Esophagus squamous epithelium (tissue), 5 donors: ENCODE data around the gene RPRML. TPM values are rescaled to one million over a fixed set of nuclear protein-coding genes. Genes with fewer than 3 reads are reported as not detected.

Source experiments
- DNase-seq: peaks from one replicate; lab custom pipeline; 2025; lab: John Stamatoyannopoulos, UW
- H3K27ac ChIP-seq, 4 donors: fragments of 200-600 bp; sonication (generic); one replicate each; pipeline ENCODE4 v1.5.1; 2016 to 2019; ENCODE audit warnings: mild to moderate bottlenecking in 1 of 4
- H3K27me3 ChIP-seq, 4 donors: fragments of 200-600 bp; sonication (generic); 1 replicate in 3 of 4; 2 replicates in 1 of 4; pipeline versions ENCODE4 v1.5.1 to v1.6.0; 2017 to 2021; ENCODE audit warnings: antibody characterized with exemption in 1 of 4
- H3K36me3 ChIP-seq, 3 donors: fragments of 200-600 bp; sonication (generic); one replicate each; pipeline ENCODE4 v1.5.1; 2016 to 2019
- H3K4me1 ChIP-seq, 3 donors: fragments of 200-600 bp; sonication (generic); one replicate each; pipeline ENCODE4 v1.5.1; 2017 to 2019
- H3K4me3 ChIP-seq, 4 donors: fragments of 200-600 bp; sonication (generic); 1 replicate in 3 of 4; 2 replicates in 1 of 4; pipeline ENCODE4 v1.5.1; 2016 to 2019; ENCODE audit warnings: mild to moderate bottlenecking in 2 of 4, moderate library complexity in 1 of 4
- H3K9me3 ChIP-seq, 3 donors: fragments of 200-600 bp; sonication (generic); one replicate each; pipeline ENCODE4 v1.5.1; 2016 to 2019
- POLR2A ChIP-seq, 4 donors: fragments of 450-650 bp; IDR thresholded peaks; one replicate each; pipeline ENCODE4 v1.6.1; 2017; ENCODE audit warnings: antibody characterized with exemption in 4 of 4, mild to moderate bottlenecking in 4 of 4, moderate library complexity in 3 of 4
- WGBS, 2 donors: methylation state at CpG; one replicate each; pipeline ENCODE4 v1.1.5; 2018; 5-methylcytosine and 5-hydroxymethylcytosine counted together
- intact Hi-C: fragments of 100-400 bp; cut with DNase I; formaldehyde crosslinking; loops from one replicate; pipeline ENCODE4 v1.15.0; 2022
- total RNA-seq, 4 donors: library from RNA; depleted of rRNA; stranded (reverse); fragments of >200 nt; gene quantifications; one replicate each; pipeline ENCODE4 v1.1.0, GENCODE V29; 2016
- TF ChIP-seq, protein P1 (sequence below), 6 experiments: fragments of 450-650 bp in 4 of 6; fragments of 200-600 bp in 2 of 6; sonication (generic) in 2 of 6; IDR thresholded peaks; one replicate each; pipeline ENCODE4 v1.5.1; 2016 to 2019; ENCODE audit warnings: antibody characterized with exemption in 6 of 6, mild to moderate bottlenecking in 4 of 6, moderate library complexity in 4 of 6
- donor health status: DM: yes; HTN: yes; CAD: no.

Gene RPRML
- total RNA-seq, 4 donors from 2014 or later: 0.57 to 1.3 TPM; not detected in 2

DNA sequence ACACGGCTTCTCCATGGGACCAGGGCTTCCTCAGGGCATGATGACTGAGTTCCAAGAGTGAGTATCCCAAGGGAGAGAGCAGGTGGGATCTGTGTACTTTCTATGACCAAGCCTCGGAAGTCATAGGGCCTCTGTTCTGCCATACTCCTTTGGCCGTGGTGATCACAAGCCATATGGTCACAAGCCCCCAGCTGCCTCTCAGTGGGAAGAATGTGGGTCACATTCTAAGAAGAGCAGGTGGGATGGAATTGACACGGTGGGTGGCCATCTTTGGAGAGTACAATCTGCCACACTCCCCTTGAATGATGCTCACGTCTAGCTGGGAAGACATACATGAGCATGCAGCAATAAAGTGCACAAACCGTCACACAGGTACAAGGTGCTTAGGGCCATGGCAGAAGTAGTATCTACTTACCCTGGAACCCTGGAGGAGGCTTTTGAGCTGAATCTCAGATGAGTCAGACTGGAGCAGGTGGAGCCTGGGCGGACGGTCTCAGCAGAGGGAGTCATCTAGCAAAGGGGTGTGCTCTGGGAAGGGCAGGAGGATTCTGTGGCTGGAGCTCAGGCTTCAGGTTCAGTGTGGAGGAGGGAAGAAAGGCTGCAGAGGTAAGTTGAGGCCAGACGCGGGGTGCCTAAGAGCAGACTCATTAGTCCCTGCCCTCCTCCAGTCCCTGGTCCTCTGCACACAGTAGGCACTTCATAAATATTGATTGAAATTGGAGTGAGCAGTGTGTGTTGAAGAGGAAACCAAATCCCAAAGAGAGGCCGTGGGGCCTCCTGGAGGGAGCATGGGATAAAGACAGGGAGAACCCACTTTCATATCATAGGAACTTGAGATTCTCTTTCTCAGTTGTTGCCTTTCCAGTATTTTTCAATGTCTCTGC, 29.5 kb downstream of the RPRML start:
- no peak for TF ChIP-seq POLR2A (IDR thresholded peaks at IDR 0.05)
- TF ChIP-seq, protein P1, sequence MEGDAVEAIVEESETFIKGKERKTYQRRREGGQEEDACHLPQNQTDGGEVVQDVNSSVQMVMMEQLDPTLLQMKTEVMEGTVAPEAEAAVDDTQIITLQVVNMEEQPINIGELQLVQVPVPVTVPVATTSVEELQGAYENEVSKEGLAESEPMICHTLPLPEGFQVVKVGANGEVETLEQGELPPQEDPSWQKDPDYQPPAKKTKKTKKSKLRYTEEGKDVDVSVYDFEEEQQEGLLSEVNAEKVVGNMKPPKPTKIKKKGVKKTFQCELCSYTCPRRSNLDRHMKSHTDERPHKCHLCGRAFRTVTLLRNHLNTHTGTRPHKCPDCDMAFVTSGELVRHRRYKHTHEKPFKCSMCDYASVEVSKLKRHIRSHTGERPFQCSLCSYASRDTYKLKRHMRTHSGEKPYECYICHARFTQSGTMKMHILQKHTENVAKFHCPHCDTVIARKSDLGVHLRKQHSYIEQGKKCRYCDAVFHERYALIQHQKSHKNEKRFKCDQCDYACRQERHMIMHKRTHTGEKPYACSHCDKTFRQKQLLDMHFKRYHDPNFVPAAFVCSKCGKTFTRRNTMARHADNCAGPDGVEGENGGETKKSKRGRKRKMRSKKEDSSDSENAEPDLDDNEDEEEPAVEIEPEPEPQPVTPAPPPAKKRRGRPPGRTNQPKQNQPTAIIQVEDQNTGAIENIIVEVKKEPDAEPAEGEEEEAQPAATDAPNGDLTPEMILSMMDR (IDR thresholded peaks at IDR 0.05): no peak
- Histone ChIP-seq H3K9me3 (no peaks in the 10 kb centered on the region), H3K27me3 (peaks cover 0 to 17% (median 0%) of the 10 kb centered on the region in 4 donors), H3K36me3 (peaks cover 0 to 7% (median 0%) of the 10 kb centered on the region in 3 donors), H3K27ac (peak overlapping the region in 1 of 4 donors; percentile 59), H3K4me1 (peaks cover 2 to 64% (median 3%) of the 10 kb centered on the region in 3 donors), H3K4me3 (no peak overlapping the region)
- 65 to 81% methylated on average over 5 to 11 of the region's 11 CpGs for WGBS, 2 donors
- no peak for DNase-seq
- intact Hi-C loops: loop anchor here (10.0 kb wide), 1 partner anchor 55 kb away; no protein-coding TSS in a partner anchor

DNA sequence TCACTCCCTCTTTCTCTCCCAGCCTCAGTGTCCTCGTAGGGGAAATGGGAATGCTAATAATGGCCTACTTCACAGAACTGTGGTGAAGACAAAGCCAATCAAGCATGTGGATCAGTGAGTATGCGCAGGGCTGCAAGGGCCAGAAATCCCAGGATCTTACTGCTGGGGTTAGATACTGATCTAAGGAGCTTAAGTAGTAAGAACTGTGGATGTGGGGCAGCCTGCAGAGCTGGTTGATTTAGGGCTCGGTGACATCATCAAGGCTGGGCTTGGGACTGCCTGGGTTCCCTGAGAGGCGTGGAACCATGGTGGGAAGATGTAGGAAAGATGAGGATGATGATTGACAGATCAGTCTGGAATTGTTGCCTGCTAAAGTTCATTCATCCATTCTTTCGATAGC, 30.5 kb downstream of the RPRML start:
- H3K4me3 ChIP-seq: no peak overlapping the region
- peaks cover 0 to 7% (median 0%) of the 10 kb centered on the region in 3 donors for H3K36me3 ChIP-seq
- H3K27ac ChIP-seq: peak overlapping the region in 1 of 4 donors; percentile 59
- H3K9me3 ChIP-seq: no peaks in the 10 kb centered on the region
- TF ChIP-seq, protein P1 (IDR thresholded peaks at IDR 0.05): no peak
- no peak for TF ChIP-seq POLR2A (IDR thresholded peaks at IDR 0.05)
- H3K27me3 ChIP-seq: peaks cover 0 to 17% (median 0%) of the 10 kb centered on the region in 4 donors
- H3K4me1 ChIP-seq: peaks cover 12 to 74% (median 13%) of the 10 kb centered on the region in 3 donors
- 84 to 86% methylated on average over 4 to 5 of the region's 5 CpGs for WGBS, 2 donors
- intact Hi-C loops: loop anchor here (10.0 kb wide), 1 partner anchor 56 kb away; no protein-coding TSS in a partner anchor
- no peak for DNase-seq

DNA sequence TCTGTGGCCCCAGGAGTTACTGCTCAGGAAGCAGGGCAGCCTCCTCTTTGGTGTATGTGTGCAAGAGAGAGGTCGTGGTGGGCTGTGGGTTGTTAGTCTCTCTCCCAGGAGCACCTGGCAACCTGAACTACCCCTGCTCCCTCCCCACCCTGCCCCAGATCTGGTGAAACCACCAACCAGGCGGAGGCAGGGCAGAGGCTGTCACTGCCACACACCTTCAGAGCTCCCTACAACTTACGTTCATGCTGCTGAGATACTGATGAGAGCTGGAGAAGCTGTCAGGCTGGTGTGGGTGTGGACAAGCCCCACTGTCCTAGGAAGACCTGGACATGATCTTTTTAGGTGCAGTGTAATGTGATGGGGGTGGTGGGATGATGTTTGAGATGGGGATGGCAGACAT, 31.8 kb downstream of the RPRML start:
- WGBS, 2 donors: 20 to 43% methylated on average over 1 to 3 of the region's 3 CpGs
- no peaks in the 10 kb centered on the region for H3K9me3 ChIP-seq
- no peak for TF ChIP-seq POLR2A (IDR thresholded peaks at IDR 0.05)
- TF ChIP-seq, protein P1 (IDR thresholded peaks at IDR 0.05): no peak
- H3K4me3 ChIP-seq: no peak overlapping the region
- DNase-seq: no peak
- H3K36me3 ChIP-seq: peaks cover 0 to 7% (median 2%) of the 10 kb centered on the region in 3 donors
- H3K4me1 ChIP-seq: peaks cover 14 to 86% (median 16%) of the 10 kb centered on the region in 3 donors
- intact Hi-C loops: loop anchor here (10.0 kb wide), 1 partner anchor 58 kb away; no protein-coding TSS in a partner anchor
- peak overlapping the region in 1 of 4 donors; percentile 55 for H3K27ac ChIP-seq
- peaks cover 0 to 13% (median 0%) of the 10 kb centered on the region in 4 donors for H3K27me3 ChIP-seq

DNA sequence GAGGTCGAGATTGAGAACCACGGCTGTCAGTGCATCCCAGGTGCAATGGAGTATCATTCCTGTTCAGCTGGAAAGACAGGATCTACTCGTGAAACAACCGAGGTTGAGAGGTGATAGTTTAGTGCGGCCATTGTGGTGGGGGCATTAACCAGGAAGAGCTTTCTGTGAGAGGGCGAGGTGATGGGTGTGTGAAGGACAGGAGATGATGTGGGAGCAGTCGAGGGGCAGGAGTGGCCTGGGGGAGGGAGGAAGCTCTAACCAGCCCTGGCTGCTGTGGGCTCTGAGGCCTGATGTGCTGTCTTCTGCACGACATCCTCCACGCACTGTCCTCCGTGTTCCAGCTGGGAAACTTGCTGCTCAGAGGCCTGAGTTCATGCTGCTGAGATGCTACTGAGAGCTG, 34.1 kb downstream of the RPRML start:
- Histone ChIP-seq H3K27me3 (no peaks in the 10 kb centered on the region), H3K4me1 (peaks cover 14 to 67% (median 16%) of the 10 kb centered on the region in 3 donors), H3K36me3 (peaks cover 0 to 28% (median 5%) of the 10 kb centered on the region in 3 donors), H3K9me3 (no peaks in the 10 kb centered on the region), H3K4me3 (no peak overlapping the region), H3K27ac (peak overlapping the region in 2 of 4 donors; percentile 4 to 66)
- intact Hi-C loops: loop anchor here (10.0 kb wide), 1 partner anchor 60 kb away; no protein-coding TSS in a partner anchor
- no peak for TF ChIP-seq POLR2A (IDR thresholded peaks at IDR 0.05)
- DNase-seq: no peak
- WGBS, 2 donors: 35 to 52% methylated on average over 5 to 10 of the region's 10 CpGs

DNA sequence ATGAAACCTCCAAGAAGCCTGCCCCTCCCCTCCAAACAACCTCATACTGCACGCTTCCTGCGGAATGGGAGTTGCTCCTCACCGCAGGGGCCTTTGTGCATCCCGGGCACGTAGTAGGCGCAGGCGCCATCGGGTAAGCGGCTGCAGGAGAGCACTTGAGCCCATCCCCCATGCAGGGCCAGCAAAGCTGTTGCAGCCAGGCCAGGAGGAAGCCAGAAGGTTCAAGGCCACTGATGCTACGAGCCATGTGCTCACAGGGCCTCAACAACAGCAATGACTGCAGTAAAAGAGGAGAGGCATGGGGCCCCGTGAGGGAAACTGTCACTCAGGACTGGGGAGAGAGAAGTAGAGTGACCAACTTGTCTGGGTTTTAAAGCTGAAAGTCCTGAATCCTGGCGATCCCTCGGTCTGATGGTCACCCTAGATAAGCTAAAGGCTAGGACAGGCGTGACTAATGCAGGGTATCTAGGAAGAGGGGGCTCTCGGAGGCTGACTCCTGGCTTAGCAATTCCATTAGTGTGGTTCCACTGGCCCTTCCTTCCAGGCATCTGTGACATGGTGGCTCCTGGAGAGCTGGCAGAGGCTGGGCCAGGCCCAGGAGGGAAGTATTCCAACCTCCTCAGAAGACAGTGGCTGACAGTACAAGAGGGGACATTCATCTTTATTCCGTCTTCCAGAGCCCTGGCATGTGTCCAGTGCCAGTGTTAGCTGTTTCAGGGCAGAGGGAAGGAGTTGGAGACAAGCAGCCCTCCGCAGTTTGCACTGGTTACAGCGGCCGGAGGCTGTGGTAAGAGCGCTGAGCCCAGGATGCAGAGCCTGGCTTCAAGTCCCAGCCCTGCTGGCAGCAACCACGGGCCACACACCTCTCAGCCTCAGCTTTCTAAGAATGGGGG, 35.3 kb downstream of the RPRML start:
- TF ChIP-seq POLR2A (IDR thresholded peaks at IDR 0.05): no peak
- Histone ChIP-seq H3K36me3 (peaks cover 0 to 33% (median 5%) of the 10 kb centered on the region in 3 donors), H3K27ac (no peak overlapping the region), H3K4me1 (peaks cover 14 to 56% (median 16%) of the 10 kb centered on the region in 3 donors), H3K27me3 (no peaks in the 10 kb centered on the region), H3K4me3 (no peak overlapping the region), H3K9me3 (no peaks in the 10 kb centered on the region)
- no peak for DNase-seq
- WGBS, 2 donors: 34% methylated on average over 10 to 12 of the region's 21 CpGs
- intact Hi-C loops: loop anchor here (10.0 kb wide), 1 partner anchor 61 kb away; no protein-coding TSS in a partner anchor
